Uterus (tissue), 4 donors: ENCODE data around the gene ACKR2. TPM values are rescaled to one million over a fixed set of nuclear protein-coding genes. Genes with fewer than 3 reads are reported as not detected.
A peak's percentile ranks its signal among the peaks of the same experiment; 100 is the strongest.

ENCODE experiments used
- DNase-seq, 2 donors: peaks; one replicate each; pipeline ENCODE4 v3.0.0-alpha.2; 2019 to 2020
- H3K27ac ChIP-seq, 2 donors: fragments of 200-600 bp; sonication (generic); 1 replicate in 1 of 2; 2 replicates in 1 of 2; pipeline ENCODE4 v1.5.1; 2016 to 2018
- H3K27me3 ChIP-seq, 2 donors: fragments of 200-600 bp; sonication (generic); one replicate each; pipeline ENCODE4 v1.5.1; 2018 to 2019; ENCODE audit warnings: control low read depth in 1 of 2
- H3K36me3 ChIP-seq, 2 donors: fragments of 200-600 bp; sonication (generic); one replicate each; pipeline ENCODE4 v1.5.1; 2019; ENCODE audit warnings: control low read depth in 1 of 2
- H3K4me1 ChIP-seq, 2 donors: fragments of 200-600 bp; sonication (generic); one replicate each; pipeline ENCODE4 v1.5.1; 2018 to 2019; ENCODE audit warnings: control low read depth in 1 of 2
- H3K4me3 ChIP-seq, 2 donors: fragments of 200-600 bp; sonication (generic); 1 replicate in 1 of 2; 2 replicates in 1 of 2; pipeline ENCODE4 v1.5.1; 2018 to 2019; ENCODE audit warnings: mild to moderate bottlenecking in 1 of 2
- H3K9me3 ChIP-seq, 2 donors: fragments of 200-600 bp; sonication (generic); one replicate each; pipeline ENCODE4 v1.5.1; 2019; ENCODE audit warnings: control low read depth in 1 of 2
- POLR2A ChIP-seq, 2 donors: fragments of 450-650 bp; IDR thresholded peaks; one replicate each; pipeline ENCODE4 v1.6.1; 2016; ENCODE audit warnings: antibody characterized with exemption in 2 of 2, mild to moderate bottlenecking in 1 of 2, moderate library complexity in 1 of 2
- intact Hi-C: fragments of 100-400 bp; cut with DNase I; formaldehyde crosslinking; loops from one replicate; pipeline ENCODE4 v1.15.1; 2023; ENCODE audit warnings: low total_unique reads
- total RNA-seq, 4 donors: library from RNA; depleted of rRNA in 3 of 4; stranded (reverse); fragments of >200 nt in 3 of 4; gene quantifications; one replicate each; pipeline versions ENCODE4 v1.1.0 to v1.2.4, GENCODE V29; 2014 to 2023
- TF ChIP-seq, protein P1 (sequence below), 4 experiments: fragments of 200-600 bp in 2 of 4; fragments of 450-650 bp in 2 of 4; sonication (generic) in 2 of 4; IDR thresholded peaks; one replicate each; pipeline ENCODE4 v1.5.1; 2016 to 2019; ENCODE audit warnings: antibody characterized with exemption in 4 of 4, mild to moderate bottlenecking in 2 of 4, moderate library complexity in 1 of 4
- donor health status: DM: yes; HTN: yes; CAD: no.

Gene ACKR2
- total RNA-seq, 4 donors from 2014 or later = 1.5 to 8.7 (median 4.7) TPM

DNA sequence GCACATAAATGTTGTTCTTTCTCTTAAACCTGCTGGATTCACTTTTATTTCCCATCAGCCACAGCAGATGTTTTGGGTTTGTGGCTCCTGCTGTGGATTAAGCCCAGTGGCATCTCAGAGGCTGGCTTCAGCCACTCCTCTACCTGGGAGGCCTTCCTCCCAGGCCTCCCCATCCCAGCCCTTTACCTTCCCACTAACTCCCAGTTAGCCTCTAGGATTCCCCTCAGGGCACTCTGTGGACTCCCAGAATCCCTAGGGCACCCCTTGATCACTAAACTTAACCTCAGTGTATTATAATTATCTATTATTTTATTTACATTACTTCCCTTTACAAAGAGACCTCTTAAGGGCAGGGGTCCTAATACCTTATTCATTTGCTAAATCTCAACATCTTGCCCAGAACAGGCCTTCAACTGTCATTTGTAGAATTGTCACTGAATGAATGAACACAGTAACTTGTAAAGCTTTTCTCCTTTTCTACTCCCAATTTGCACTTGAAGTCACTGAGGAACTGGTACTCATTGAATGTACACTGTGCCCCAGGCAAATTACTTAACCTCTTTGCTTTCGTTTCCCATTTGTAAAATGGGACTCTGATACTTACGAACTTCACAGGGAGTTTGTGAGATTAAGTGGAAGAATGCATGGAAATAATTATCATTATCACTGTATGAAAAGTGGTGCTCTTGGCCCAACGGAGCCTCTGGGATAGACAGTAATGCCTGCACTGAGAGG, 44.5 kb upstream of the ACKR2 start:
- Histone ChIP-seq H3K4me1 (no peaks in the 10 kb centered on the region), H3K27ac (no peak overlapping the region), H3K27me3 (no peaks in the 10 kb centered on the region), H3K4me3 (no peak overlapping the region), H3K36me3 (no peaks in the 10 kb centered on the region), H3K9me3 (no peaks in the 10 kb centered on the region)
- no peak for DNase-seq
- TF ChIP-seq POLR2A (IDR thresholded peaks at IDR 0.05) = no peak
- intact Hi-C loops = no loop called here

GRCh38 chr3:42769477-42770131, 39.6 kb upstream of the ACKR2 start:
- intact Hi-C loops = no loop called here
- no peak overlapping the region for H3K4me3 ChIP-seq
- no peak for DNase-seq

DNA sequence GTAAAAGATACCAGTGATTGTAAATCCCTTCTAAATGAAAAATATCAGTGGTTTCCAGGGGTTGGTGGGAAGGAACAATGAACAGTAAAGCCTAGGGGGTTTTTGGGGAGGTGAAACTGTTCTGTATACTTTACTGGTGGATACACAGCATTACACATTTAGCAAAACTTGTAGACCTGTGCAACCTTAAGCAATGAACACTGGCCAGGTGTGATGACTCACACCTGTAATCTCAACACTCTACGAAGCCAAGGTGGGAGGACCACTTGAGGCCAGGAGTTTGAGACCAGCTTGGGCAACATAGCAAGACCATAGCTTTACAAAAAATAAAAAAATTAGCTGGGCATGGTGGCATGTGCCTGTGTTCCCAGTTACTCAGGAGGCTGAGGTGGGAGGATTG, 38.0 kb upstream of the ACKR2 start:
- DNase-seq = no peak
- intact Hi-C loops = no loop called here
- no peaks in the 10 kb centered on the region for H3K36me3 ChIP-seq

More at GRCh38 chr3:42769477-42770131, 39.6 kb upstream of the ACKR2 start:
- no peaks in the 10 kb centered on the region for H3K27me3 ChIP-seq
- no peaks in the 10 kb centered on the region for H3K36me3 ChIP-seq
- H3K4me1 ChIP-seq = no peaks in the 10 kb centered on the region
- TF ChIP-seq POLR2A (IDR thresholded peaks at IDR 0.05) = no peak
- TF ChIP-seq, protein P1, sequence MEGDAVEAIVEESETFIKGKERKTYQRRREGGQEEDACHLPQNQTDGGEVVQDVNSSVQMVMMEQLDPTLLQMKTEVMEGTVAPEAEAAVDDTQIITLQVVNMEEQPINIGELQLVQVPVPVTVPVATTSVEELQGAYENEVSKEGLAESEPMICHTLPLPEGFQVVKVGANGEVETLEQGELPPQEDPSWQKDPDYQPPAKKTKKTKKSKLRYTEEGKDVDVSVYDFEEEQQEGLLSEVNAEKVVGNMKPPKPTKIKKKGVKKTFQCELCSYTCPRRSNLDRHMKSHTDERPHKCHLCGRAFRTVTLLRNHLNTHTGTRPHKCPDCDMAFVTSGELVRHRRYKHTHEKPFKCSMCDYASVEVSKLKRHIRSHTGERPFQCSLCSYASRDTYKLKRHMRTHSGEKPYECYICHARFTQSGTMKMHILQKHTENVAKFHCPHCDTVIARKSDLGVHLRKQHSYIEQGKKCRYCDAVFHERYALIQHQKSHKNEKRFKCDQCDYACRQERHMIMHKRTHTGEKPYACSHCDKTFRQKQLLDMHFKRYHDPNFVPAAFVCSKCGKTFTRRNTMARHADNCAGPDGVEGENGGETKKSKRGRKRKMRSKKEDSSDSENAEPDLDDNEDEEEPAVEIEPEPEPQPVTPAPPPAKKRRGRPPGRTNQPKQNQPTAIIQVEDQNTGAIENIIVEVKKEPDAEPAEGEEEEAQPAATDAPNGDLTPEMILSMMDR (IDR thresholded peaks at IDR 0.05) = no peak
- no peaks in the 10 kb centered on the region for H3K9me3 ChIP-seq
- no peak overlapping the region for H3K27ac ChIP-seq

GRCh38 chr3:42772670-42773408, 36.4 kb upstream of the ACKR2 start, which contains the start of gene CCDC13:
Gene CCDC13, minus strand, starts transcription at chr3:42773253. Its CDS starts 14,908 bp downstream, at chr3:42758345.
- Histone ChIP-seq H3K27me3 (no peaks in the 10 kb centered on the region), H3K27ac (peak within 1 kb of the TSS; percentile 33 to 50), H3K4me1 (no peaks in the 10 kb centered on the region), H3K9me3 (no peaks in the 10 kb centered on the region), H3K36me3 (no peaks in the 10 kb centered on the region), H3K4me3 (peak within 1 kb of the TSS; percentile 31 to 51)
- TF ChIP-seq, protein P1 (IDR thresholded peaks at IDR 0.05) = peak in 1 of 4 experiments; percentile 9
- TF ChIP-seq POLR2A (IDR thresholded peaks at IDR 0.05) = peak in 1 of 2 donors; percentile 33
- peak; percentile 94 for DNase-seq
- intact Hi-C loops = no loop called here

More for the DNA sequence above, 38.0 kb upstream of the ACKR2 start:
- Histone ChIP-seq H3K27ac (no peak overlapping the region), H3K4me3 (no peak overlapping the region), H3K4me1 (no peaks in the 10 kb centered on the region), H3K9me3 (no peaks in the 10 kb centered on the region), H3K27me3 (no peaks in the 10 kb centered on the region)
- no peak for TF ChIP-seq POLR2A (IDR thresholded peaks at IDR 0.05)
- TF ChIP-seq, protein P1 (IDR thresholded peaks at IDR 0.05) = no peak

DNA sequence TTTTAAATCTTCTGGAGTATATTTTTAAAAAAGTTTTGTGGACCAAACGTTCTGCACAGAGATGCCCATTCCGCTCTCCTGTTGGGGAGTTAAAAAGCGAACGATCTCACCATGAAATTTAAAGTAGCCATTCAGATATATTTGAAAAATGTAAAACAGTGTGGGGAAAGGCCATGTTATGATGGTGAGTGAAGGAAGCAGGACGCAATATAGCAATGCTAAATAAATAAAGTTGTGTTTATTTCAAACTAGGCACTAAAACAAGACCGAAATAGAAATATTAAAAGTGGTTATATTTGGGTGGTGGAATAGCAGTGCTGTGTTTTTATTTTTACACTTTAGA, 35.9 kb upstream of the ACKR2 start:
- Histone ChIP-seq H3K36me3 (no peaks in the 10 kb centered on the region), H3K4me3 (peak overlapping the region; percentile 31 to 51), H3K9me3 (no peaks in the 10 kb centered on the region), H3K4me1 (no peaks in the 10 kb centered on the region), H3K27me3 (no peaks in the 10 kb centered on the region), H3K27ac (peak overlapping the region; percentile 33 to 50)
- no peak for TF ChIP-seq POLR2A (IDR thresholded peaks at IDR 0.05)
- TF ChIP-seq, protein P1 (IDR thresholded peaks at IDR 0.05) = no peak
- no peak for DNase-seq
- intact Hi-C loops = no loop called here
